SK-N-MC (cell line): ENCODE measurements around the gene TEX14.

Experiments used
- EZH2 ChIP-seq: fragments of 200-600 bp; sonication (generic); IDR thresholded peaks from one replicate; pipeline ENCODE4 v1.6.1; 2017; ENCODE audit warnings: antibody characterized with exemption
- FOXP2 ChIP-seq: optimal IDR thresholded peaks from 2 replicates; pipeline ENCODE3; 2011; ENCODE audit warnings: mild to moderate bottlenecking, moderate library complexity; ENCODE audit not compliant: insufficient read depth; ENCODE audit errors: extremely low read length, control extremely low read depth
- POLR2AphosphoS5 ChIP-seq: IDR thresholded peaks from 2 replicates; pipeline ENCODE4 v1.6.1; 2012; ENCODE audit warnings: mild to moderate bottlenecking, low read depth, low read length, borderline replicate concordance

- TF ChIP-seq POLR2AphosphoS5 (no peak), EZH2 (no peak), FOXP2 (no peak)
Observed at GRCh38 chr17:58520843-58521430, 170.9 kb downstream of the TEX14 start.
